Thyroid gland (tissue), 4 donors: ENCODE data around the gene DLG2. TPM values are rescaled to one million over a fixed set of nuclear protein-coding genes. Genes with fewer than 3 reads are reported as not detected.

ENCODE experiments used
- DNase-seq, 2 donors: peaks; one replicate each; pipeline ENCODE4 v3.0.0-alpha.2; 2019
- H3K27ac ChIP-seq, 3 donors: fragments of 200-600 bp; sonication (generic); 1 replicate in 2 of 3; 2 replicates in 1 of 3; pipeline ENCODE4 v1.5.1; 2016 to 2019; ENCODE audit warnings: mild to moderate bottlenecking in 1 of 3, moderate library complexity in 1 of 3
- H3K27me3 ChIP-seq: fragments of 200-600 bp; sonication (generic); one replicate; pipeline ENCODE4 v1.5.1; 2019
- H3K36me3 ChIP-seq, 2 donors: fragments of 200-600 bp; sonication (generic); one replicate each; pipeline ENCODE4 v1.5.1; 2016 to 2019
- H3K4me1 ChIP-seq, 2 donors: fragments of 200-600 bp; sonication (generic); one replicate each; pipeline ENCODE4 v1.5.1; 2017 to 2019
- H3K4me3 ChIP-seq, 3 donors: fragments of 200-600 bp; sonication (generic); replicated peaks in 1 of 3; 1 replicate in 2 of 3; 2 replicates in 1 of 3; pipeline ENCODE4 v1.5.1; 2016; ENCODE audit warnings: mild to moderate bottlenecking in 1 of 3
- H3K9me3 ChIP-seq: fragments of 200-600 bp; sonication (generic); one replicate; pipeline ENCODE4 v1.5.1; 2017
- POLR2A ChIP-seq, 2 donors: fragments of 450-650 bp; IDR thresholded peaks; one replicate each; pipeline ENCODE4 v1.6.1; 2017; ENCODE audit warnings: antibody characterized with exemption in 2 of 2, mild to moderate bottlenecking in 2 of 2, moderate library complexity in 1 of 2
- WGBS, 2 donors: methylation state at CpG; one replicate each; pipeline ENCODE4 v1.1.5; 2017; 5-methylcytosine and 5-hydroxymethylcytosine counted together
- intact Hi-C: fragments of 100-400 bp; cut with DNase I; formaldehyde crosslinking; loops from one replicate; pipeline ENCODE4 v1.15.1; 2023
- total RNA-seq, 4 donors: library from RNA; depleted of rRNA; stranded (reverse); fragments of >200 nt; gene quantifications; one replicate each; pipeline ENCODE4 v1.2.3, GENCODE V29; 2016
- TF ChIP-seq, protein P1 (sequence below), 6 experiments: fragments of 200-600 bp in 3 of 6; fragments of 450-650 bp in 3 of 6; sonication (generic) in 3 of 6; IDR thresholded peaks; one replicate each; pipeline ENCODE4 v1.5.1; 2016 to 2019; ENCODE audit warnings: antibody characterized with exemption in 6 of 6, mild to moderate bottlenecking in 2 of 6, inconsistent platforms in 1 of 6, moderate library complexity in 1 of 6

The DLG2 gene
- total RNA-seq, 4 donors from 2014 or later = 29.4 to 79.4 (median 42.4) TPM

DNA sequence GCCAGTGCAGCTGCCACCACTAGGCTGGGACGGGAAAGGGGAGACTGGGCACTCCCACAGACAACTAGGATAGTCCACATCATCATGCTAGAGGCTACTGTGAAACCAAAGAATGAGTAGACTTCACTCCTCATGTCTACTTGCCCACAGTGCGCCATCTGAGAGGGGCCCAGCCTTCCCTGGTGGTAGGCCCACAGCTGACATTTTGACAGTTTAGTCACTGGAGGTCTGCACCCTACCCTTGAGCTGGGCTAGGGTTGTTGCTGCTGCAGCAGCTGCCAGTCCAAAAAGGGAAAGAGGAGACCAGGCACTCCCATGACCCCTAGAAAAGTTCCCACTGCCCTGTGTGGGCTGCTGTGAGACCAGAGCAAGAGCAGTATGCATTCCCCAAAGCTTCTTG is 141.2 kb downstream of the DLG2 start:
- intact Hi-C loops = no loop called here
- WGBS, 2 donors = 80 to 92% methylated on average over 2 of the region's 2 CpGs
- no peak overlapping the region for H3K27ac ChIP-seq

DNA sequence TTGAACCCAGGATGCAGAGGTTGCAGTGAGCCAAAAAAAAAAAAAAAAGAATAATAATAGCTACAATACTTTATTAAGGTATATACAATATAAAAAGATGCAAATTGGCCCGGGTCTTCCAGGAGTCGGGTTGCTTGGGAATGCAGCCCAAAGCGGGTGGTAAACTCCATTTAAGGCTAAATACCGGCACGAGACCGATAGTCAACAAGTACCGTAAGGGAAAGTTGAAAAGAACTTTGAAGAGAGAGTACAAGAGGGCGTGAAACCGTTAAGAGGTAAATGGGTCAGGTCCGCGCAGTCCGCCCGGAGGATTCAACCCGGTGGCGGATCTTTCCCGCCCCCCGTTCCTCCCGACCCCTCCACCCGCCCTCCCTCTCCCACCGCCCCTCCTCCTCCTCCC is 143.3 kb downstream of the DLG2 start:
- H3K4me1 ChIP-seq = no peaks in the 10 kb centered on the region
- no peak for DNase-seq
- H3K36me3 ChIP-seq = no peaks in the 10 kb centered on the region
- intact Hi-C loops = no loop called here
- 95 to 96% methylated on average over 20 of the region's 20 CpGs for WGBS, 2 donors
- no peak overlapping the region for H3K4me3 ChIP-seq
- no peaks in the 10 kb centered on the region for H3K9me3 ChIP-seq
- H3K27ac ChIP-seq = no peak overlapping the region
- TF ChIP-seq, protein P1, sequence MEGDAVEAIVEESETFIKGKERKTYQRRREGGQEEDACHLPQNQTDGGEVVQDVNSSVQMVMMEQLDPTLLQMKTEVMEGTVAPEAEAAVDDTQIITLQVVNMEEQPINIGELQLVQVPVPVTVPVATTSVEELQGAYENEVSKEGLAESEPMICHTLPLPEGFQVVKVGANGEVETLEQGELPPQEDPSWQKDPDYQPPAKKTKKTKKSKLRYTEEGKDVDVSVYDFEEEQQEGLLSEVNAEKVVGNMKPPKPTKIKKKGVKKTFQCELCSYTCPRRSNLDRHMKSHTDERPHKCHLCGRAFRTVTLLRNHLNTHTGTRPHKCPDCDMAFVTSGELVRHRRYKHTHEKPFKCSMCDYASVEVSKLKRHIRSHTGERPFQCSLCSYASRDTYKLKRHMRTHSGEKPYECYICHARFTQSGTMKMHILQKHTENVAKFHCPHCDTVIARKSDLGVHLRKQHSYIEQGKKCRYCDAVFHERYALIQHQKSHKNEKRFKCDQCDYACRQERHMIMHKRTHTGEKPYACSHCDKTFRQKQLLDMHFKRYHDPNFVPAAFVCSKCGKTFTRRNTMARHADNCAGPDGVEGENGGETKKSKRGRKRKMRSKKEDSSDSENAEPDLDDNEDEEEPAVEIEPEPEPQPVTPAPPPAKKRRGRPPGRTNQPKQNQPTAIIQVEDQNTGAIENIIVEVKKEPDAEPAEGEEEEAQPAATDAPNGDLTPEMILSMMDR (IDR thresholded peaks at IDR 0.05) = no peak
- no peak for TF ChIP-seq POLR2A (IDR thresholded peaks at IDR 0.05)
- no peaks in the 10 kb centered on the region for H3K27me3 ChIP-seq

More for the DNA sequence above, 141.2 kb downstream of the DLG2 start:
- Histone ChIP-seq H3K4me1 (no peaks in the 10 kb centered on the region), H3K9me3 (no peaks in the 10 kb centered on the region), H3K36me3 (no peaks in the 10 kb centered on the region), H3K27me3 (no peaks in the 10 kb centered on the region), H3K4me3 (no peak overlapping the region)
- no peak for DNase-seq
- no peak for TF ChIP-seq POLR2A (IDR thresholded peaks at IDR 0.05)
- TF ChIP-seq, protein P1 (IDR thresholded peaks at IDR 0.05) = no peak

DNA sequence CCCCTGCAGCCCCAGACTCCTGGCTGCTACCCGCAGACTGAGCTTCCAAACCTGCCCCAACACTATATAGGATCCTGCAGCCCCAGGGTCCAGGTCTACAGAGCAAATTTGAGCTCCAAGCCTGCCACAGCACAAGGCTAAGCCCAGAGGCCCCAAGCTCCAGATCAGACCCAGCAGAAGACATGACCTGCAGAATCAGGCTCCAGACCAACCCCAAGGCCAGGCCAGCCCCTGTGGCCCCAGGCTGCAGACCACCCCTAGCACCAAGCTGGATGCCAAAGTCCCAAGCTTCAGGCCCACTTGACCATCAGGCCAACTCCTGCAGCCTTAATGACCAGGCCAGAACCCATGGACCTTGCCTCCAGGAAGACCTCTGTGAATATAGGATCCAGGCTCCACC is 145.3 kb downstream of the DLG2 start:
- H3K27me3 ChIP-seq = no peaks in the 10 kb centered on the region
- H3K27ac ChIP-seq = no peak overlapping the region
- TF ChIP-seq POLR2A (IDR thresholded peaks at IDR 0.05) = no peak
- TF ChIP-seq, protein P1 (IDR thresholded peaks at IDR 0.05) = no peak
- no peak overlapping the region for H3K4me3 ChIP-seq
- no peaks in the 10 kb centered on the region for H3K36me3 ChIP-seq
- no peak for DNase-seq
- no peaks in the 10 kb centered on the region for H3K9me3 ChIP-seq
- intact Hi-C loops = no loop called here
- H3K4me1 ChIP-seq = no peaks in the 10 kb centered on the region
- no CpG with 5 or more reads among the region's 1 CpG for WGBS, 2 donors

DNA sequence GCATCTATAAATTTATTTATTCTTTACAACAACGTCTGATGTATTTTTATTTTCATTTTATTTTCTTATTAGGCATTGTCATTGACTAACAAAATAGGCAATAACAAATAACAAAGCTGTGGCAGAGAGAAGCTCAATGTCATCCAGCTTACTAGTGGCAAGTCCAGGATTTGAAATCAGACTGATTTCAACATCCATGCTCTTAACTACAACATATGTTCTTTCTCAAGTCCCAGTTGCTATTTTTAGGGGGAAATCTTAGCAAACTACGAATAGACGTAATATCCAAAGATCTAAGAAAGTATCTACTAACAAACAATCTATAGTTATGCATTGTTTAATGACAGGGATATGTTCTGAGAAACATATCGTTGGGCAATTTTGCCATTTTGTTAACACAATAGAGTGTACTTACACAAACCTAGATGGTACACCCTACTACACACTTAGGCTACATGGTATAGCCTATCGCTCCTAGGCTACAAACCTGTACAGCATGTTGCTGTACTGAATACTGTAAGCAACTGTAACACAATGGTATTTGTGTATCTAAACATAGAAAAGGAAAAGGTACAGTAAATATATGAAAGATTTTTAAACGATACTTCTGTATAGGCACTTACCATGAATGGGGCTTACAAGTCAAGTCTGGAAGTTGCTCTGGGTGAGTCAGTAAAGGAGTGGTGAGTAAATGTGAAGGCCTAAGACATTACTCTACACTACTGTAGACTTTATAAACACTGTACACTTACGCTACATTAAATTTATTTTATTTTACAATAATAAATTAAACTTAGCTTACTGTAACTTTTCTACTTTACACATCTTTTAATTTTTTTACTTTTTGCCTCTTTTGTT is 151.3 kb downstream of the DLG2 start:
- TF ChIP-seq POLR2A (IDR thresholded peaks at IDR 0.05) = no peak
- TF ChIP-seq, protein P1 (IDR thresholded peaks at IDR 0.05) = no peak
- no peaks in the 10 kb centered on the region for H3K4me1 ChIP-seq
- no peaks in the 10 kb centered on the region for H3K27me3 ChIP-seq
- no peak overlapping the region for H3K27ac ChIP-seq
- H3K4me3 ChIP-seq = no peak overlapping the region
- no peaks in the 10 kb centered on the region for H3K9me3 ChIP-seq
- no peak for DNase-seq
- WGBS, 2 donors = 86 to 91% methylated on average over 7 of the region's 7 CpGs
- no peaks in the 10 kb centered on the region for H3K36me3 ChIP-seq
- intact Hi-C loops = no loop called here

DNA sequence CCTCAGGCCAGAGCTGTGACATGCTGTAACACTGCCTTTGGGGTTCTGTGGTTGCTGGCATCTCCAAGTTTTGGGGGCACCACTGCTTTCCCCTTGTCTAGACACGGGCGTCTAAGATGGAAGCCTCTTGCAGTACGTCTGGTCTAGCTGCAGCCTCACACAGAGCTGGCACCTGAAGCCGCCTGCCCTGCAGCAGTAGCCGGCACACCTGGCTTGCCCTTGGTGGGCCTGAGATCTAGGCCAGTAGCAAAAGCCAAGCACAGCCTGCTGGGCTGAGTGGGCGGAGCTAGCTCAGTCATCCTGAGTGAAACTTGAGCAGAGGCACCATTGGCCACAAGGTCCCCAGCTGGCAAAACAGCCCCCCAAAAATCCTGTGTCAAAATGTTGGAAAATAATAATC is 154.2 kb downstream of the DLG2 start:
- DNase-seq = no peak
- H3K9me3 ChIP-seq = no peaks in the 10 kb centered on the region
- TF ChIP-seq, protein P1 (IDR thresholded peaks at IDR 0.05) = no peak
- H3K4me1 ChIP-seq = no peaks in the 10 kb centered on the region
- H3K4me3 ChIP-seq = no peak overlapping the region
- H3K36me3 ChIP-seq = no peaks in the 10 kb centered on the region
- WGBS, 2 donors = 97 to 100% methylated on average over 3 to 6 of the region's 6 CpGs
- no peak overlapping the region for H3K27ac ChIP-seq
- intact Hi-C loops = no loop called here
- no peaks in the 10 kb centered on the region for H3K27me3 ChIP-seq
